T-helper 1 cell (primary cell): ENCODE results near the gene CACNA1D.

ENCODE experiments used
- DNase-seq, 5 donors: peaks; one replicate each; pipeline ENCODE4 v3.0.0-alpha.2; 2012 to 2020

The CACNA1D gene

DNA sequence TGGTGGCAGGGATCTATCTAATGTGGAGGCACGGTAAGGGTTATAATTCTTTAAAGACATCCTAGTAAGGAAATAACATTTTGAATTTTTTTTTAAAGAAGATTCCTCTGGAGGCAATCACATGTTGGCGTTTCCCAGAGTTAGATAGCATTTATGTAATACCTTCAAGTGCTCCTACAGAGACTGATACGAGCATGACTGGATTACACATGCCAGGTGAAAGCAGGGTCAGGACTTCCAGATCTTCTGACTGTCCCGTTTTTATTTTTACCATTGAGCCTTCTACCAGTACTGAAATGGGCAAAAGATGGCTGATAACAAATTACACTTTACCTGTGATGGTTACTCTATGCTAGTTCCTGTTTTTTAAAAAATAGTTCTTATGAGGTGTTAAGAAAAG is 365.8 kb downstream of the CACNA1D start:
- DNase-seq: no peak

DNA sequence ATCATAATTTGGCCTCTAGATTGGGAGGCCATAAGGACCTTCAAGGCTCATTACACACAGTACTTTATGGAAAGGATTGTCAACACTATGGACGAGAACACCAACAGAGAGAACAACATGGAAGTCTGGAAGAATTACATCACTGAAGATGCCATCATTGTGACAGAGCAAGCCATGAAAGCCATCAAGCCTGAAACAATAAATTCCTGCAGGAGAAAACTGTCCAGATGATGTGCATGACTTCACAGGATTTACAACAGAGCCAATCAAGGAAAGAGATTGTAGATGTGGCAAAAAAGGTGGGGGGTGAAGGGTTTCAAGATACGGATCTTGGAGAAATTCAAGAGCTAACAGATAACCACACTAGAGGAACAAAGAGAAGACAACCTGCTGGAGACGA is 367.8 kb downstream of the CACNA1D start:
- DNase-seq: no peak

DNA sequence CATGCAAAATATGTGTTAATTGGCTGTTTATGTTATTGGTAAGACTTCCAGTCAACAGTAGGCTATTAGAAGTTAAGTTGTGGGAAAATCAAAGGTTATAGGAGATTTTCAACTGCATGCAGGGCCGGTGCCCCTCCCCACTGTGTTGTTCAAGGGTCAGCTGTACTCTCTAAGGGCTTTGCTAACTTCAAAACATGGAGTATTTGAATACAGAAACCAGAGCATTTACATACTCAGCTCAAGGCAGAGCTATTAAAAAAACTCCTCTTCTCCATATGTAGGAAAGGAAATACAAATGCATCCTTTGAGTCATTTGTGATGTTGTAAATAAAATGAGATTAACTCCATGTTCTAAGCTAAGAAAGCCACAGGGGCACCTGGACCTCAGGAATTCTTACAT is 368.7 kb downstream of the CACNA1D start:
- DNase-seq: no peak
